DMS153 (cell line): ENCODE measurements around the gene STAT3.
"Not testable (repeated sequence)": the region's sequence is repeated elsewhere in the genome, so short reads cannot be mapped to it uniquely, and the experiment has no call there.

ENCODE experiments used
- DNase-seq: peaks from one replicate; lab custom pipeline; 2025; lab: John Stamatoyannopoulos, UW

The STAT3 gene

GRCh38 chr17:42277342-42277712 is 110.9 kb downstream of the STAT3 start:
- DNase-seq: no peak

GRCh38 chr17:42276609-42277341 is 111.5 kb downstream of the STAT3 start:
- DNase-seq: no peak

GRCh38 chr17:42276359-42276608 is 112.0 kb downstream of the STAT3 start, which contains the start of gene STAT5B:
Gene STAT5B, minus strand, starts transcription at chr17:42276391. Its CDS starts 44,264 bp downstream, at chr17:42232127.
- peak; percentile 16 for DNase-seq

- no peak for DNase-seq
Measured at GRCh38 chr17:42275527-42276358, 112.5 kb downstream of the STAT3 start.

- DNase-seq: no peak
Measured at GRCh38 chr17:42274812-42275526, 113.3 kb downstream of the STAT3 start.

GRCh38 chr17:42274253-42274542 is 114.0 kb downstream of the STAT3 start:
- no peak for DNase-seq

- DNase-seq: no peak
Measured at GRCh38 chr17:42273474-42274252, 114.6 kb downstream of the STAT3 start.

- no peak for DNase-seq
Measured at GRCh38 chr17:42272162-42272907, 115.9 kb downstream of the STAT3 start.

- DNase-seq: no peak
Measured at GRCh38 chr17:42271779-42272035, 116.5 kb downstream of the STAT3 start.

GRCh38 chr17:42271006-42271778 is 117.0 kb downstream of the STAT3 start:
- DNase-seq: no peak

- DNase-seq: no peak
Measured at GRCh38 chr17:42270596-42270995, 117.6 kb downstream of the STAT3 start.

GRCh38 chr17:42270170-42270535 is 118.1 kb downstream of the STAT3 start:
- DNase-seq: no peak

- no peak for DNase-seq
Measured at GRCh38 chr17:42268236-42268635, 120.0 kb downstream of the STAT3 start.

GRCh38 chr17:42266918-42267766 is 121.1 kb downstream of the STAT3 start:
- DNase-seq: no peak

GRCh38 chr17:42266462-42266861 is 121.8 kb downstream of the STAT3 start:
- no peak for DNase-seq

GRCh38 chr17:42264366-42264765 is 123.9 kb downstream of the STAT3 start:
- DNase-seq: not testable (repeated sequence)
